GM19463 (cell line): ENCODE results near the gene SPI1.

Experiments used
- ATAC-seq: cut with Tn5 transposase; IDR thresholded peaks from one replicate; pipeline ENCODE4 v1.9.1; 2021; ENCODE audit warnings: mild to moderate bottlenecking, moderate library complexity; ENCODE audit not compliant: unreplicated experiment

The SPI1 gene

DNA sequence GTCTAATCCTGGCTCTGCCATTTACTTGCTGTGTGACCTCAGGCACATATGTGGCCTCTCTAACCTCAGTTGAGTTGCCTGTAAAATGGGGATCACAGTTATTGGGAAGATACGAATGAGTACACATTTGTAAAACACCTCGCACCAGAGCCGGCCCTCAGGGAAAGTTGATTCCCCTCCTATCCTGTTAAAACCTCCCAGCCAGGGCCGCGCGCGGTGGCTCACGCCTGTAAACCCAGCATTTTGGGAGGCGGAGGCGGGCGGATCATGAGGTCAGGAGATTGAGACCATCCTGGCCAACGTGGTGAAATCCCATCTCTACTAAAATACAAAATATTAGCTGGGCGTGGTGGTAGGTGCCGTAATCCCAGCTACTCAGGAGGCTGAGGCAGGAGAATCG is 18.0 kb downstream of the SPI1 start:
- no peak for ATAC-seq

DNA sequence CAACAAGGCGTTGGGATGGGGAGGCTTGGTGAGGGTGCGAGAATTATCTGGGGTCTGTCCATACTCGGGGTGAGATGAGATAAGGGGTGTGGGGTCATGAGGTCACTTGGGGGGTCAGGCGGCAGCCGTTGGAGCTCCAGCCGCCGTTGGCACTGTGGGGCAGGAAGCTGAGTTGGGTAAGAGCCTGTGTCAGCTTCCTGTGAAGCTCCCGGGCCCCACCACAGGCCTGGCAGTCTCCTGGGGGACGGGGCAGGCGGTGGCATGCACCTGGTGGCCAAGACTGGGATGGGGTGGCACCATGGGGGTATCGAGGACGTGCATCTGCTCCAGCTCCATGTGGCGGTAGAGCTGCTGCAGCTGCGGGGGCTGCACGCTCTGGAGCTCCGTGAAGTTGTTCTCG is 18.8 kb downstream of the SPI1 start:
- no peak for ATAC-seq

GRCh38 chr11:47359162-47359561 is 19.2 kb downstream of the SPI1 start:
- ATAC-seq: no peak

DNA sequence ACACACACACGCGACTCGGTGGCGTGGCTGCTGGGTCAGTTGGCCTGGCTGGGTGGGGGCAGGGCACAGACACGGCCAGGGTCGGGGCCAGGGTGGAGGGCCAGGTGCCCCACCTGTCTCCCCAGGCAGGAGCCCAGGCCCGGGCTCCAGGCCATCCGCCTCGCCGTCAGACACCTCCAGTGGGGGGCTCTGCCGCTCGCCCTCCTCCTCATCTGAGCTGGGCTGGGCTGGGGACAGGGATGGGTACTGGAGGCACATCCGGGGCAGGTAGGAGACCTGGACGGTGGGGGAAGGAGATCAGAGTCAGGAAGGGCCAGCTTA is 19.7 kb downstream of the SPI1 start:
- ATAC-seq: no peak

- ATAC-seq: no peak
These were observed 20.2 kb downstream of the SPI1 start for GRCh38 chr11:47357985-47358730.

- no peak for ATAC-seq
These were observed 21.4 kb downstream of the SPI1 start for GRCh38 chr11:47356998-47357329.

DNA sequence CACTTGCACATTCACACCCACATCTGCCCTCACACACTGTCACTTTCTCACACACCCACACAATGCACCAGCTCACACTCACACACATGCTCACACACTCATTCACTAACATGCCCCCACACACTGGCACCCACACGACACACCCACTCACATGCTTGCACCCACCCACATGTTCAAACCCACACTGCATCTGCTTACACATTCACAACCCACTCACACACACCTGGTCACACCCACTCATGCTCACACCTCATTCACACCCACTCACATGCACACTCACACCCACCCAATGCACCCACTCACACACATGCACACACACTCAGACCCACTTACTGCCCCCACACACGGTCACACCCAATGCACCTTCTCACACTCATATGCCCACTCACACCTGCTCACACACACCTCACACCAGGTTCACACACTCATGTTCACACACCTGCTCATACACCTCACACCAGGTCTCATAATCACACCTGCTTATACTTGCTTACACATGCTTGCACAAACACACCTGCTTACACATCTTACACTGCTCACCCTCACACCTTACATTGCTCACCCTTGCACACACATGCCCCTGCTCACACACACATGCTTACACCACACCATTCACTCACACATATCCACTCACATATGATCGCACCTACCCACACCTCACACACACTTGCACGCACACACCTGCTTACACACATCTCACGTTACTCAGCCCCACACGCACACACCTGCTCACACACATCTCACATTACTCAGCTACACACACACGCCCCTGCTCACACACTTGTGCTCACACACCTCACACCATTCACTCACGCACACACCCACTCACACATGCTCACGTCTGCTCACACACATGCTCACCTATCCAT is 22.0 kb downstream of the SPI1 start:
- no peak for ATAC-seq

GRCh38 chr11:47355283-47356128 is 22.8 kb downstream of the SPI1 start:
- ATAC-seq: no peak

- no peak for ATAC-seq
These were observed 23.4 kb downstream of the SPI1 start for GRCh38 chr11:47354913-47355282.

DNA sequence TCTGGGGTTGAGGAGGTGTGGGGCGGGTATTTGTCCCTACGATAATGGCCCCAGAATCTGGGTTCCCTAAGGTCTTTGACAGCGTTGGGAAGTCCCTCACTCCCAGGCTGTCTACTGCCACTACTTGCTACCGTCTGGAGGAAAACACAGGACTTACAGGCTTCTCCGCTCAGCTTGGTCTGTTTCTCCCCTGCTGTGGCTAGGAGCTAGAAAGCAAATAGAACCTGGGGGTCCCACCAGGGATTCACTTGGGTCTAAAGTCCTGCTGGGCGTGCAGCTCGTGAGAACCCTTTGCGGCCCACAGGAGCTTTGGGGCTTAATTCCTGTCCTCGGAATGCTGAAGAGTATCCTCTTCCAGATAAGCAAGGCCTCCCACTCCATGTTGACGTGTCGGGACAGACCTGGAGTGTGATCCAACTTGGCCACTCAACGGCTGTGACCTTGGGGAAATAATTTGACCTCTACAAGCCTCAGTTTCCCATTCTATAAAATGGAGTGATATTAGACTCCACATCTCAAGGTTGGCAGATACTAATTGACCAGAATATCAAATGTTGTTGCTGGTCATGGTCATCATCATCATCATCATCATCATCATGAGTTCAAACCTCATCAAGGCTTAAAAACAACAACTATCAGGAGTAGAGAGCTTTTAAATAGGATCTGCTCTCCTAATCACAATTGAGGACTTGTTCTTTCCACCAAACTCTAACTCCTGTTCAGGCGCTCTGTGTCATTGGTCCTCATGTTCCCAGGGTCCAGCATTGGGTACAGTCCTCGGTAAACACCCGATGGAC is 24.2 kb downstream of the SPI1 start:
- ATAC-seq: no peak

GRCh38 chr11:47352556-47352955 is 25.8 kb downstream of the SPI1 start, which contains the start of gene MYBPC3:
Gene MYBPC3, minus strand, starts transcription at chr11:47352702. Its CDS starts 55 bp downstream, at chr11:47352647.
- no peak for ATAC-seq

DNA sequence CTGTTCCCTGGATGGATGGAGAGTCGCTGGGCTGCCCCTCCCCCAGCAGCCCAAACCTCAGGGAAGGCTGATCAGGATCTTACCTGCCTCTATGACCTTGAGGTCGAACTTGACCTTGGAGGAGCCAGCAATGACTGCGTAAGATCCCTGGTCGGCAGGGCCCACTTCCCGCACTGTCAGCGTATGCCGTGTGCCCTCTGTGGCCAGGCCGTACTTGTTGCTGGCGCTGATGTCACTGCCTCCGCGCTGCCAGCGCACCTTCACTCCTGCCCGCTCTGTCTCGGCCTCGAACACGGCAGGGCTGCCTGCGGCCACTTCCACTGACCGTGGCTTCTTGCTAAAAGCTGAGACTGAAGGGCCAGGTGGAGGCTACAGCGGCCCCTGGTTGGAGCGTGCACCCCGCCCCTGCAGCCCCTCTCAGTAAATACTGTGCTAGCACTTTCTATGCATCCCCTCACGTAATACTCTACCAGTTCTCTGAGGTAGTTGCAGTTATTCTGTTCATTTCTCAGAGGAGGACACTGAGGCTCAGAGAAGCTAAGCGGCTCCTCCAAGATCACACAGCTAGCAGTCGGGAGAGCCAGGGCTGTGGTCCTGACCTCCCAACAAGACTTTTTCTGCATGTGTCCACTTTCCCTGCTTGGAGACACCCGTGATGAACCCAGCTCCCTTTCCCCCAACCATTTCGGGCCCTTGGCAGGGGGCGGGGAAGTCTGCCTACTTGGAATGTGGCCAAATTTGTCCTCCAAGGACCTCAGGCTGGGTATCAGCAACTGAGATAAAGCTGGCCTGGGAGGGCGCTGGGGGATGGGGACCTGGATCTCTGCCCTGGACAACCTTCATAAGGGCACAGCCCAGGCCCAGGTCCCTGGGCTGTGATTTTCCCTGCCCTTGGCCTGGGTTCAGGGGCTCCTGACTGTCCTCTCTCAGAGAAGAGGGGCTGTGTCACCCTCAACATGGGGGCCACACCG is 26.9 kb downstream of the SPI1 start:
- no peak for ATAC-seq

GRCh38 chr11:47350315-47350714 is 28.0 kb downstream of the SPI1 start:
- ATAC-seq: no peak

- ATAC-seq: no peak
These were observed 28.7 kb downstream of the SPI1 start for GRCh38 chr11:47349521-47350095.

DNA sequence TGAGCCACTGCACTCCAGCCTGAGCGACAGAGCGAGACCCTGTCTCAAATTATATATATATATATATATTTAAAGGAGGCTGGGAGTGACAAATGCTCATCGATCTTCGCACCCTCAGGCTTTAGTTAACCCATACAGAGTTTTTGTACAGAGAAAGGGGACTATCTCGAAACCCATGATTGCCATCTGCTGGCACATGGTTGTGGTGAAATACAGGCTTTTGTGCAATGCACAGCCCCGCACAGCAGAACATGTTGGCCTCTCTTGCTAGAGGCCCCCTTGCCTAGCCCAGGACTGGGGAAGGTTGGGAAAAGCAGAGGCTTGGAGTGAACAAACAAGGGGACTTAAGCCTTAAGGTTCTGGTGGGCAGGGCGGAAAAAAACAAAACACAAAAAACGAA is 29.5 kb downstream of the SPI1 start:
- no peak for ATAC-seq

- ATAC-seq: no peak
These were observed 30.1 kb downstream of the SPI1 start for GRCh38 chr11:47348131-47348802.

DNA sequence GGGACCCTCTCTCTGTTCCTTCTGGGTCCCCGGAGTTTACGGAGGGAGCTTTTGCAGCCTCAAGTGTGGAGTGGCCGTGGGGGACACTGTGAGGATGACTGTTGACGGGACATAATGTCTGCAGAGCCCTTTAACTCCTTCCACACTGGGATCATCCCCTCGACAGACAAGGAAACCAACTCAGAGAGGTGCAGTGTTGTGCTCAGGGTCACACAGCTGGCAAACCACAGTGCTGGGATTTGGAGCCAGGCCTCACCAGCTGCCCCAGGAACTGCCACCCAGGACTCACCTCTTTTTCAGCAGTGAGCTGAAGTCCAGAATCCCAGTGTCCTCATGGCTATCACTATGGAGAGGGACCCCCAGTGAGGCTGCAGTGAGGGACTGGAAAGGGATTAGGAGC is 31.2 kb downstream of the SPI1 start:
- ATAC-seq: no peak

GRCh38 chr11:47345890-47346563 is 32.3 kb downstream of the SPI1 start:
- ATAC-seq: no peak
